Smooth muscle cell (in vitro differentiated cells): ENCODE data around the gene ZNF667. TPM values are rescaled to one million over a fixed set of nuclear protein-coding genes. Genes with fewer than 3 reads are reported as not detected.

ENCODE experiments used
- DNase-seq: peaks from one replicate; lab custom pipeline; 2025; ENCODE audit not compliant: unreplicated experiment; lab: John Stamatoyannopoulos, UW
- H2AFZ ChIP-seq: fragments of 200-600 bp; sonication (generic); 2 replicates; pipeline ENCODE4 v1.6.0; 2016; ENCODE audit warnings: antibody characterized with exemption, low read depth, mild to moderate bottlenecking
- H3F3A ChIP-seq: fragments of 200-600 bp; sonication (generic); 2 replicates; pipeline ENCODE4 v1.6.0; 2017; ENCODE audit warnings: antibody characterized with exemption, low read depth
- H3K27ac ChIP-seq: fragments of 200-600 bp; sonication (generic); 2 replicates; pipeline ENCODE4 v1.5.1; 2016; ENCODE audit warnings: low read depth, mild to moderate bottlenecking
- H3K27me3 ChIP-seq: fragments of 200-600 bp; sonication (generic); 2 replicates; pipeline ENCODE4 v1.6.1; 2016; ENCODE audit warnings: low read depth, mild to moderate bottlenecking
- H3K36me3 ChIP-seq: fragments of 200-600 bp; sonication (generic); 2 replicates; pipeline ENCODE4 v1.5.1; 2016; ENCODE audit warnings: low read depth
- H3K4me1 ChIP-seq: fragments of 200-600 bp; sonication (generic); 2 replicates; pipeline ENCODE4 v1.5.1; 2016; ENCODE audit warnings: low read depth
- H3K4me2 ChIP-seq: fragments of 200-600 bp; sonication (generic); 2 replicates; pipeline ENCODE4 v1.6.0; 2016; ENCODE audit warnings: mild to moderate bottlenecking
- H3K4me3 ChIP-seq: fragments of 200-600 bp; sonication (generic); 2 replicates; pipeline ENCODE4 v1.5.1; 2016; ENCODE audit warnings: mild to moderate bottlenecking
- H3K79me2 ChIP-seq: fragments of 200-600 bp; sonication (generic); 2 replicates; pipeline ENCODE4 v1.6.0; 2016; ENCODE audit warnings: low read depth, mild to moderate bottlenecking
- H3K9ac ChIP-seq: fragments of 200-600 bp; sonication (generic); 2 replicates; pipeline ENCODE4 v1.6.0; 2016; ENCODE audit warnings: low read depth
- H3K9me3 ChIP-seq: fragments of 200-600 bp; sonication (generic); replicated peaks from 2 replicates; pipeline ENCODE4 v1.5.1; 2016; ENCODE audit warnings: low read depth
- H4K20me1 ChIP-seq: fragments of 200-600 bp; sonication (generic); 2 replicates; pipeline ENCODE4 v1.6.0; 2016; ENCODE audit warnings: low read depth
- CTCF ChIP-seq: fragments of 200-600 bp; sonication (generic); IDR thresholded peaks from 2 replicates; pipeline ENCODE4 v1.5.1; 2017; ENCODE audit warnings: borderline replicate concordance, mild to moderate bottlenecking, antibody characterized with exemption; ENCODE audit not compliant: insufficient read depth, poor library complexity, severe bottlenecking
- WGBS: methylation state at CpG from one replicate; pipeline ENCODE4 v1.1.7; 2016; ENCODE audit warnings: low lambda C conversion rate; 5-methylcytosine and 5-hydroxymethylcytosine counted together
- polyA plus RNA-seq: library from polyadenylated mRNA; unstranded; fragments of >200 nt; fragmentation: Nextera tagmentation; extraction: Ambion mirVana; gene quantifications from 2 replicates; pipeline ENCODE4 v1.2.1, GENCODE V29; 2016
- total RNA-seq: library from RNA; depleted of rRNA; stranded (reverse); fragments of >200 nt; gene quantifications from 2 replicates; pipeline ENCODE4 v1.2.3, GENCODE V29; 2014

The ZNF667 gene
- total and polyA plus RNA-seq, 2 experiments from 2014 or later: 2.7 to 4.6 TPM

GRCh38 chr19:56477429-56478338, 539 bp upstream of the ZNF667 start:
- Histone ChIP-seq H3F3A (no peaks in the 10 kb centered on the region), H3K27me3 (no peaks in the 10 kb centered on the region), H2AFZ (peak overlapping the region; percentile 82), H3K4me2 (peak overlapping the region; percentile 84), H3K9me3 (no peaks in the 10 kb centered on the region), H3K9ac (peak overlapping the region; percentile 98), H3K36me3 (no peaks in the 10 kb centered on the region), H3K4me3 (peak overlapping the region; percentile 65), H3K79me2 (peaks cover 34% of the 10 kb centered on the region), H3K4me1 (no peaks in the 10 kb centered on the region), H4K20me1 (no peaks in the 10 kb centered on the region), H3K27ac (peak overlapping the region; percentile 91)
- TF ChIP-seq CTCF: no peak
- peak; percentile 72 for DNase-seq
- WGBS: 49% methylated on average over 79 of the region's 80 CpGs

GRCh38 chr19:56476093-56476492, 1.1 kb downstream of the ZNF667 start:
- Histone ChIP-seq H3K36me3 (peaks cover 7% of the 10 kb centered on the region), H3K4me3 (peak overlapping the region; percentile 65), H3K79me2 (peaks cover 23% of the 10 kb centered on the region), H3K4me2 (peak overlapping the region; percentile 84), H3K4me1 (no peaks in the 10 kb centered on the region), H3K9me3 (no peaks in the 10 kb centered on the region), H3K27ac (peak overlapping the region; percentile 91), H3K27me3 (no peaks in the 10 kb centered on the region), H4K20me1 (no peaks in the 10 kb centered on the region), H3F3A (no peaks in the 10 kb centered on the region), H2AFZ (no peak overlapping the region), H3K9ac (peak overlapping the region; percentile 52)
- no peak for DNase-seq
- no peak for TF ChIP-seq CTCF
- 84% methylated on average over 10 of the region's 10 CpGs for WGBS

- Histone ChIP-seq H3K79me2 (peaks cover 8% of the 10 kb centered on the region), H2AFZ (no peak overlapping the region), H3K9ac (no peak overlapping the region), H4K20me1 (no peaks in the 10 kb centered on the region), H3K36me3 (peaks cover 7% of the 10 kb centered on the region), H3K27me3 (no peaks in the 10 kb centered on the region), H3K27ac (no peak overlapping the region), H3K4me2 (no peak overlapping the region), H3K9me3 (no peaks in the 10 kb centered on the region), H3F3A (no peaks in the 10 kb centered on the region), H3K4me1 (no peaks in the 10 kb centered on the region), H3K4me3 (no peak overlapping the region)
- TF ChIP-seq CTCF: no peak
- no peak for DNase-seq
- 77% methylated on average over 3 of the region's 3 CpGs for WGBS
Measured at GRCh38 chr19:56474308-56474707, 2.8 kb downstream of the ZNF667 start.
